WTC11 (cell line): ENCODE data around the gene MUC20.

Source experiments
- JAZF1 ChIP-seq: fragments of 250-450 bp; sonication (Bioruptor Pico); IDR thresholded peaks from 2 replicates; pipeline ENCODE4 v1.9.0; 2021; ENCODE audit warnings: moderate library complexity, mild to moderate bottlenecking, inconsistent platforms
- KAT7 ChIP-seq: sonication (generic); formaldehyde crosslinking; IDR thresholded peaks from 2 replicates; pipeline ENCODE4 v1.8.1; 2023; ENCODE audit warnings: missing genetic modification reagents, mild to moderate bottlenecking, borderline replicate concordance
- TP53 ChIP-seq: sonication (generic); formaldehyde crosslinking; IDR thresholded peaks from 2 replicates; pipeline ENCODE4 v1.8.1; 2023; ENCODE audit warnings: mild to moderate bottlenecking, missing genetic modification reagents

DNA sequence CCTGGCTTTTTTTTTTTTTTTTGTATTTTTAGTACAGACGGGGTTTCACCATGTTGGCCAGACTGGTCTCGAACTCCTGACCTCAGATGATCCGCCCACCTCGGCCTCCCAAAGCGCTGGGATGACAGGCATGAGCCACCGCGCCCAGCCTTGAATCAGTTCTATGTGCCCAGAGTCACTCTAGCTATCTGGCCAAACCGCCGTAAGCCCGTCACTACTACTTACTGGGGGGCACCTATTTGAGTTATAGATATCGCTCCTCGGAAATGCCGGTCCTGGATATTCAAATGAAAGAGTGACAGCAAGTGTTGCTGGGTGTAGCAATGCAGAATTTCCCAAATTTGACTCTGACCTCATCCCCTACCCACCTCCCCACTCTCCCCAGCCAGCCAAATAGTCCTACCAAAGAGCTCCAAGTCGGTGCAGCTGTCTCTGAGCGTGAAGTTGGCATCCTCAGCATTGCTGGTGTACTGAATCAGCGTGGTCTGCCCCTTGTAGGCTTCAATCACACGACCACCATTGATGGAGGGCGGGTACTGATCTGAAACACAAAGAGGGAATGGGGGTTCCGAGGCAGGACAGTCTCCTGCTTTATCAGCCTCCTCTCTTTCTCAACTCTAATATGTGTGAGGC is 38.1 kb downstream of the MUC20 start:
- TF ChIP-seq TP53 (no peak), JAZF1 (no peak), KAT7 (CRISPR knock-in tag) (no peak)
